HL-60 (cell line): Measurements from ENCODE around the gene GPR183.

ENCODE experiments used
- DNase-seq, 2 experiments: peaks; one replicate each; pipeline ENCODE4 v3.0.0-alpha.2; 2010 to 2020; ENCODE audit warnings: low read depth in 1 of 2, low spot score in 1 of 2
- H3K27ac ChIP-seq: fragments of 250-450 bp; sonication (Bioruptor Pico); replicated peaks from 2 replicates; pipeline ENCODE4 v1.5.1; 2020; ENCODE audit warnings: mild to moderate bottlenecking, moderate library complexity
- H3K27me3 ChIP-seq: fragments of 250-450 bp; sonication (Bioruptor Pico); 2 replicates; pipeline ENCODE4 v1.5.1; 2021; ENCODE audit warnings: mild to moderate bottlenecking, moderate library complexity; ENCODE audit not compliant: insufficient read depth, poor library complexity, severe bottlenecking
- H3K4me3 ChIP-seq: replicated peaks from 2 replicates; pipeline ENCODE4 v1.5.1; 2011; ENCODE audit warnings: mild to moderate bottlenecking, control low read depth, low read length; ENCODE audit not compliant: insufficient read depth
- CTCF ChIP-seq: IDR thresholded peaks from one replicate; pipeline ENCODE4 v1.5.1; 2011; ENCODE audit warnings: low read length, control low read depth, inconsistent platforms; ENCODE audit not compliant: insufficient read depth
- GABPA ChIP-seq: IDR thresholded peaks from 2 replicates; pipeline ENCODE4 v1.6.1; 2012; ENCODE audit warnings: low read depth
- POLR2AphosphoS5 ChIP-seq: IDR thresholded peaks from 2 replicates; pipeline ENCODE4 v1.6.1; 2012; ENCODE audit warnings: low read depth
- REST ChIP-seq: IDR thresholded peaks from 2 replicates; pipeline ENCODE4 v1.6.1; 2012; ENCODE audit warnings: low read depth; ENCODE audit not compliant: insufficient replicate concordance
- SPI1 ChIP-seq: IDR thresholded peaks from 2 replicates; pipeline ENCODE4 v1.6.1; 2012; ENCODE audit warnings: low read depth, mild to moderate bottlenecking, borderline replicate concordance

The GPR183 gene

GRCh38 chr13:99278843-99279242 is 28.4 kb downstream of the GPR183 start:
- no peaks in the 10 kb centered on the region for H3K27me3 ChIP-seq
- DNase-seq, result no peak
- no peak for TF ChIP-seq REST
- TF ChIP-seq GABPA, result no peak
- TF ChIP-seq POLR2AphosphoS5, result no peak
- TF ChIP-seq CTCF, result no peak
- no peak for TF ChIP-seq SPI1
- H3K4me3 ChIP-seq, result no peak overlapping the region
- peak overlapping the region; percentile 94 for H3K27ac ChIP-seq

- Histone ChIP-seq H3K27ac (peak overlapping the region; percentile 94), H3K27me3 (no peaks in the 10 kb centered on the region), H3K4me3 (no peak overlapping the region)
- peak; percentile 64 to 92 for DNase-seq
- no peak for TF ChIP-seq CTCF
- no peak for TF ChIP-seq GABPA
- TF ChIP-seq REST, result peak; percentile 19
- peak; percentile 75 for TF ChIP-seq POLR2AphosphoS5
- TF ChIP-seq SPI1, result peak; percentile 95
These were observed 29.0 kb downstream of the GPR183 start for GRCh38 chr13:99278200-99278599.

- Histone ChIP-seq H3K27me3 (no peaks in the 10 kb centered on the region), H3K4me3 (no peak overlapping the region), H3K27ac (peak overlapping the region; percentile 94)
- TF ChIP-seq REST, result no peak
- TF ChIP-seq SPI1, result no peak
- no peak for TF ChIP-seq GABPA
- TF ChIP-seq POLR2AphosphoS5, result peak; percentile 67; the same call in 1 of the 2 replicates
- no peak for TF ChIP-seq CTCF
- peak; percentile 70 to 96 for DNase-seq
These were observed 29.6 kb downstream of the GPR183 start for GRCh38 chr13:99277629-99278028.
